ENCODE data around the gene PIP5KL1.

The PIP5KL1 gene

DNA sequence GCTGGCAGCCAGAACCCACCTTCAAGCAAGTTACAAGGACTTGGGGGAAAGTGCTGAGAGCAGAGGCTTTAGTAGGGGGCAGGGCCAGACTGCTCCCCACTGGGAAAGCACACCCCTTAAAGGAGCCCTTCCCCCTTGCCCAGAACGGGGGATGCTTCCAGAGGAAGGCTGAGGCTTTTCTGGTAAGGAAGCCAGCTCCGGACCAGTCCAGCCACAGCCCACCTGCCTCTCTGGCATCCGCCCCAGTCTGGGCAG is 11.3 kb upstream of the PIP5KL1 start:
- no peaks in the 10 kb centered on the region for H3K9me3 ChIP-seq (ENCODE audit: control insufficient read depth, insufficient read depth, low read length)
- H3F3A ChIP-seq (ENCODE audit: control insufficient read depth, insufficient read depth) = peaks cover 22% of the 10 kb centered on the region
- H4K20me1 ChIP-seq (ENCODE audit: control insufficient read depth, insufficient read depth, low read depth, low read length) = peaks cover 4% of the 10 kb centered on the region; the same call in 1 of the 2 replicates
- H3K4me2 ChIP-seq (ENCODE audit: low read length) = no peak overlapping the region
- TF ChIP-seq, protein P1, sequence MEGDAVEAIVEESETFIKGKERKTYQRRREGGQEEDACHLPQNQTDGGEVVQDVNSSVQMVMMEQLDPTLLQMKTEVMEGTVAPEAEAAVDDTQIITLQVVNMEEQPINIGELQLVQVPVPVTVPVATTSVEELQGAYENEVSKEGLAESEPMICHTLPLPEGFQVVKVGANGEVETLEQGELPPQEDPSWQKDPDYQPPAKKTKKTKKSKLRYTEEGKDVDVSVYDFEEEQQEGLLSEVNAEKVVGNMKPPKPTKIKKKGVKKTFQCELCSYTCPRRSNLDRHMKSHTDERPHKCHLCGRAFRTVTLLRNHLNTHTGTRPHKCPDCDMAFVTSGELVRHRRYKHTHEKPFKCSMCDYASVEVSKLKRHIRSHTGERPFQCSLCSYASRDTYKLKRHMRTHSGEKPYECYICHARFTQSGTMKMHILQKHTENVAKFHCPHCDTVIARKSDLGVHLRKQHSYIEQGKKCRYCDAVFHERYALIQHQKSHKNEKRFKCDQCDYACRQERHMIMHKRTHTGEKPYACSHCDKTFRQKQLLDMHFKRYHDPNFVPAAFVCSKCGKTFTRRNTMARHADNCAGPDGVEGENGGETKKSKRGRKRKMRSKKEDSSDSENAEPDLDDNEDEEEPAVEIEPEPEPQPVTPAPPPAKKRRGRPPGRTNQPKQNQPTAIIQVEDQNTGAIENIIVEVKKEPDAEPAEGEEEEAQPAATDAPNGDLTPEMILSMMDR (IDR thresholded peaks at IDR 0.05; ENCODE audit: low read depth, low read length, poor library complexity, severe bottlenecking) = no peak
- TF ChIP-seq EZH2phosphoT487 (IDR thresholded peaks at IDR 0.05; ENCODE audit: borderline replicate concordance, low read length) = no peak
- H3K27ac ChIP-seq (ENCODE audit: low read depth, low read length) = no peak overlapping the region
- peaks cover 37% of the 10 kb centered on the region for H3K4me1 ChIP-seq (ENCODE audit: control insufficient read depth, low read length)
- peaks cover 70% of the 10 kb centered on the region for H3K36me3 ChIP-seq (ENCODE audit: control insufficient read depth, low read length)
- H3K9me2 ChIP-seq (replicated peaks; ENCODE audit: control insufficient read depth, low read length) = no peaks in the 10 kb centered on the region
- H3K27me3 ChIP-seq (ENCODE audit: control insufficient read depth, low read length) = no peaks in the 10 kb centered on the region
- no peak overlapping the region for H3K4me3 ChIP-seq (ENCODE audit: low read length)
- H3K79me2 ChIP-seq (ENCODE audit: control insufficient read depth, low read length) = peaks cover 16% of the 10 kb centered on the region

- Histone ChIP-seq H3K36me3 (ENCODE audit: control insufficient read depth, low read length) (peaks cover 65% of the 10 kb centered on the region), H3K9me2 (replicated peaks; ENCODE audit: control insufficient read depth, low read length) (no peaks in the 10 kb centered on the region), H3K9me3 (ENCODE audit: control insufficient read depth, insufficient read depth, low read length) (no peaks in the 10 kb centered on the region), H4K20me1 (ENCODE audit: control insufficient read depth, insufficient read depth, low read depth, low read length) (peaks cover 4% of the 10 kb centered on the region; the same call in 1 of the 2 replicates), H3K27me3 (ENCODE audit: control insufficient read depth, low read length) (no peaks in the 10 kb centered on the region), H3K4me1 (ENCODE audit: control insufficient read depth, low read length) (peaks cover 36% of the 10 kb centered on the region), H3K4me2 (ENCODE audit: low read length) (no peak overlapping the region), H3K79me2 (ENCODE audit: control insufficient read depth, low read length) (peaks cover 17% of the 10 kb centered on the region), H3F3A (ENCODE audit: control insufficient read depth, insufficient read depth) (peaks cover 22% of the 10 kb centered on the region), H3K4me3 (ENCODE audit: low read length) (no peak overlapping the region), H3K27ac (ENCODE audit: low read depth, low read length) (no peak overlapping the region)
- TF ChIP-seq EZH2phosphoT487 (IDR thresholded peaks at IDR 0.05; ENCODE audit: borderline replicate concordance, low read length) = no peak
- TF ChIP-seq, protein P1 (IDR thresholded peaks at IDR 0.05; ENCODE audit: low read depth, low read length, poor library complexity, severe bottlenecking) = no peak
Measured at GRCh38 chr9:127941062-127941960, 10.7 kb upstream of the PIP5KL1 start.

DNA sequence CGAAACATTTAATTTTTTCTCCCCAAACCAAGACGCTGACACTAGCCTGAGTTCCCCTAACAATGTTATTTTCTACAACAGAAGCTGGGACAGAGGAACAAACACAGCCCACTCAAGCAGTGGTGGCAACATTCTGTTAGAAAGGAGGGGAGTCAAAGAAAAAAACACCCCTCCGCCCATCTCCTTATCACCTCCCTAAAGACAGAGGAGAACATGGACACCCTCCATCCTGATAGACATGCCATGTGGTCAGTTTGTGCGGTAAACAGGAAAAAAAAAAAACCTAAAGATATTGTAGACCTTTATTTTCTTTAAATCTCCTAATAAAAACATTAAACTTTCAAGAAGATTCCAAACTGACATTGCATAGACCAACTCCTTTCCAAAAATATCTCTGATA is 10.0 kb upstream of the PIP5KL1 start:
- Histone ChIP-seq H3F3A (ENCODE audit: control insufficient read depth, insufficient read depth) (peaks cover 22% of the 10 kb centered on the region), H3K36me3 (ENCODE audit: control insufficient read depth, low read length) (peaks cover 57% of the 10 kb centered on the region)

More for the DNA sequence above, 10.0 kb upstream of the PIP5KL1 start:
- Histone ChIP-seq H3K9me3 (ENCODE audit: control insufficient read depth, insufficient read depth, low read length) (no peaks in the 10 kb centered on the region), H3K9me2 (replicated peaks; ENCODE audit: control insufficient read depth, low read length) (no peaks in the 10 kb centered on the region), H3K4me2 (ENCODE audit: low read length) (no peak overlapping the region), H3K4me3 (ENCODE audit: low read length) (no peak overlapping the region), H3K79me2 (ENCODE audit: control insufficient read depth, low read length) (peaks cover 24% of the 10 kb centered on the region), H3K4me1 (ENCODE audit: control insufficient read depth, low read length) (peaks cover 43% of the 10 kb centered on the region), H3K27me3 (ENCODE audit: control insufficient read depth, low read length) (no peaks in the 10 kb centered on the region), H3K27ac (ENCODE audit: low read depth, low read length) (no peak overlapping the region), H4K20me1 (ENCODE audit: control insufficient read depth, insufficient read depth, low read depth, low read length) (peaks cover 4% of the 10 kb centered on the region; the same call in 1 of the 2 replicates)
- TF ChIP-seq, protein P1 (IDR thresholded peaks at IDR 0.05; ENCODE audit: low read depth, low read length, poor library complexity, severe bottlenecking) = no peak
- TF ChIP-seq EZH2phosphoT487 (IDR thresholded peaks at IDR 0.05; ENCODE audit: borderline replicate concordance, low read length) = no peak
